Activated CD8-positive, alpha-beta memory T cell treated with anti-CD3 and anti-CD28 coated beads, Interleukin-2, amount 50 U/mL, for 4 hours (primary cell): ENCODE results near the gene CNTN5.

Experiments used
- DNase-seq: peaks from one replicate; pipeline ENCODE4 v3.0.0-alpha.2; 2020

The CNTN5 gene

GRCh38 chr11:99640671-99641070, 619.9 kb downstream of the CNTN5 start:
- no peak for DNase-seq

GRCh38 chr11:99645934-99646333, 625.2 kb downstream of the CNTN5 start:
- DNase-seq: no peak

GRCh38 chr11:99670067-99670676, 649.4 kb downstream of the CNTN5 start:
- no peak for DNase-seq

GRCh38 chr11:99671808-99672409, 651.2 kb downstream of the CNTN5 start:
- no peak for DNase-seq

- DNase-seq: no peak
Measured at GRCh38 chr11:99676292-99676691, 655.5 kb downstream of the CNTN5 start.

- no peak for DNase-seq
Measured at GRCh38 chr11:99682171-99682570, 661.4 kb downstream of the CNTN5 start.

GRCh38 chr11:99682646-99683045, 661.9 kb downstream of the CNTN5 start:
- no peak for DNase-seq

GRCh38 chr11:99683933-99684332, 663.2 kb downstream of the CNTN5 start:
- no peak for DNase-seq

- DNase-seq: no peak
Measured at GRCh38 chr11:99686838-99687237, 666.1 kb downstream of the CNTN5 start.

GRCh38 chr11:99687320-99687719, 666.6 kb downstream of the CNTN5 start:
- DNase-seq: no peak

- no peak for DNase-seq
Measured at GRCh38 chr11:99693941-99694492, 673.3 kb downstream of the CNTN5 start.

- no peak for DNase-seq
Measured at GRCh38 chr11:99695106-99695505, 674.4 kb downstream of the CNTN5 start.

- no peak for DNase-seq
Measured at GRCh38 chr11:99706848-99707247, 686.1 kb downstream of the CNTN5 start.

- DNase-seq: no peak
Measured at GRCh38 chr11:99708928-99709672, 688.4 kb downstream of the CNTN5 start.

- no peak for DNase-seq
Measured at GRCh38 chr11:99716302-99716701, 695.6 kb downstream of the CNTN5 start.

GRCh38 chr11:99718291-99718690, 697.5 kb downstream of the CNTN5 start:
- DNase-seq: no peak

- DNase-seq: no peak
Measured at GRCh38 chr11:99739464-99740089, 718.8 kb downstream of the CNTN5 start.

GRCh38 chr11:99742501-99742900, 721.8 kb downstream of the CNTN5 start:
- DNase-seq: no peak

GRCh38 chr11:99759787-99760186, 739.0 kb downstream of the CNTN5 start:
- DNase-seq: no peak

- DNase-seq: no peak
Measured at GRCh38 chr11:99766811-99767210, 746.1 kb downstream of the CNTN5 start.

- no peak for DNase-seq
Measured at GRCh38 chr11:99773646-99774045, 752.9 kb downstream of the CNTN5 start.

- DNase-seq: no peak
Measured at GRCh38 chr11:99781074-99781473, 760.3 kb downstream of the CNTN5 start.

- no peak for DNase-seq
Measured at GRCh38 chr11:99791354-99791753, 770.6 kb downstream of the CNTN5 start.

- no peak for DNase-seq
Measured at GRCh38 chr11:99795999-99796398, 775.2 kb downstream of the CNTN5 start.
